HepG2 (cell line): ENCODE data around the gene GRIK4. TPM values are rescaled to one million over a fixed set of nuclear protein-coding genes. Genes with fewer than 3 reads are reported as not detected.

Experiments used
- ATAC-seq: fragments of 200-7000 bp; cut with Tn5 transposase; 3 replicates; pipeline ENCODE4 v1.9.1; 2020; ENCODE audit warnings: mild to moderate bottlenecking, moderate library complexity
- BruUV-seq: library from RNA; stranded (reverse); fragments of 400-500 nt; replicated peaks from 2 replicates; lab custom pipeline; 2021; lab: Mats Ljungman, UMichigan
- CTCF ChIA-PET: fragments of 300-600 bp; formaldehyde crosslinking; extraction: SDS; loops from one replicate; lab custom pipeline; 2021; ENCODE audit warnings: low total read pairs, inconsistent platforms, low intra/inter-chr PET ratio; lab: Yijun Ruan, JAX
- POLR2A ChIA-PET: fragments of 350-600 bp; sonication (Branson Sonifier 250); formaldehyde crosslinking; loops from one replicate; lab custom pipeline; 2020; ENCODE audit warnings: antibody characterized with exemption, inconsistent platforms; lab: Yijun Ruan, JAX
- DNase-seq: peaks from one replicate; pipeline ENCODE4 v3.0.0-alpha.2; 2015; ENCODE audit warnings: low spot score
- FAIRE-seq: peaks from 3 replicates; lab custom pipeline; 2011; peaks lifted over from hg19 to GRCh38; lab: Jason Lieb, UNC
- H2AFZ ChIP-seq: one replicate; pipeline ENCODE4 v1.6.1; 2011; ENCODE audit warnings: low read length, inconsistent platforms
- H3K27ac ChIP-seq: fragments of 300-600 bp; 3 replicates; pipeline ENCODE4 v1.8.0; 2011; ENCODE audit warnings: mixed run types, mild to moderate bottlenecking, mixed read lengths, low read length, inconsistent platforms; ENCODE audit not compliant: insufficient read depth; ENCODE audit errors: extremely low read length
- H3K27me3 ChIP-seq, 2 experiments: fragments of 200-600 bp in 1 of 2; 2 replicates in 1 of 2; 3 replicates in 1 of 2; pipeline versions ENCODE4 v1.6.0 to v1.8.0; 2011; ENCODE audit warnings: low read length in 2 of 2, mild to moderate bottlenecking in 2 of 2, moderate library complexity in 2 of 2, inconsistent platforms in 1 of 2; ENCODE audit not compliant: insufficient read depth in 2 of 2, control insufficient read depth in 1 of 2
- H3K36me3 ChIP-seq, 2 experiments: fragments of 200-600 bp in 1 of 2; replicated peaks in 1 of 2; 2 replicates in 1 of 2; 3 replicates in 1 of 2; pipeline versions ENCODE4 v1.5.1 to v1.8.0; 2011; ENCODE audit warnings: low read length in 2 of 2, inconsistent platforms in 1 of 2; ENCODE audit not compliant: insufficient read depth in 2 of 2, control insufficient read depth in 1 of 2
- H3K4me1 ChIP-seq: 2 replicates; pipeline ENCODE4 v1.5.1; 2012; ENCODE audit warnings: low read length, inconsistent platforms; ENCODE audit not compliant: insufficient read depth
- H3K4me2 ChIP-seq: 2 replicates; pipeline ENCODE4 v1.6.0; 2011; ENCODE audit warnings: low read depth, low read length, inconsistent platforms
- H3K4me3 ChIP-seq, 3 experiments: fragments of 200-600 bp in 1 of 3; sonication (generic), shearing (Covaris generic) in 1 of 3; replicated peaks in 1 of 3; 2 replicates each; pipeline ENCODE4 v1.5.1; 2011 to 2016; ENCODE audit warnings: low read length in 3 of 3, inconsistent platforms in 2 of 3, low read depth in 2 of 3, mild to moderate bottlenecking in 2 of 3, control low read depth in 1 of 3, mixed read lengths in 1 of 3; ENCODE audit not compliant: insufficient read depth in 1 of 3
- H3K79me2 ChIP-seq: one replicate; pipeline ENCODE4 v1.6.1; 2011; ENCODE audit warnings: low read length, inconsistent platforms; ENCODE audit not compliant: insufficient read depth
- H3K9ac ChIP-seq: 2 replicates; pipeline ENCODE4 v1.6.0; 2011; ENCODE audit warnings: mild to moderate bottlenecking, low read depth, low read length, inconsistent platforms; ENCODE audit not compliant: insufficient read depth
- H3K9me3 ChIP-seq: 2 replicates; pipeline ENCODE4 v1.5.1; 2012; ENCODE audit warnings: mild to moderate bottlenecking, low read length
- H4K20me1 ChIP-seq: 2 replicates; pipeline ENCODE4 v1.6.0; 2011; ENCODE audit warnings: inconsistent platforms, mild to moderate bottlenecking, low read length, moderate library complexity; ENCODE audit not compliant: insufficient read depth
- ATM ChIP-seq: fragments of 450-650 bp; IDR thresholded peaks from 2 replicates; pipeline ENCODE4 v1.7.1; 2017; ENCODE audit warnings: mild to moderate bottlenecking, borderline replicate concordance
- CAMTA2 ChIP-seq: sonication (generic); formaldehyde crosslinking; IDR thresholded peaks from 2 replicates; pipeline ENCODE4 v1.4.0; 2020; ENCODE audit warnings: mild to moderate bottlenecking, missing genetic modification reagents, borderline replicate concordance
- PAX8 ChIP-seq: sonication (generic); formaldehyde crosslinking; IDR thresholded peaks from 2 replicates; pipeline ENCODE4 v1.8.0; 2022; ENCODE audit warnings: mild to moderate bottlenecking, missing genetic modification reagents, borderline replicate concordance
- PBX2 ChIP-seq: IDR thresholded peaks from 2 replicates; pipeline ENCODE4 v1.6.1; 2016; ENCODE audit warnings: control low read depth
- SPEN ChIP-seq: sonication (generic); formaldehyde crosslinking; IDR thresholded peaks from 2 replicates; pipeline ENCODE4 v1.5.1; 2020; ENCODE audit warnings: low read depth, mild to moderate bottlenecking, missing genetic modification reagents
- SRY ChIP-seq: sonication (generic); formaldehyde crosslinking; IDR thresholded peaks from 2 replicates; pipeline ENCODE4 v1.8.0; 2022; ENCODE audit warnings: mild to moderate bottlenecking, missing genetic modification reagents
- U2AF2 ChIP-seq: fragments of 200-400 bp; formaldehyde crosslinking; IDR thresholded peaks from 2 replicates; pipeline ENCODE4 v1.6.1; 2017; ENCODE audit warnings: low read depth, mild to moderate bottlenecking, low read length
- ZKSCAN1 ChIP-seq: fragments of 150-350 bp; IDR thresholded peaks from 2 replicates; pipeline ENCODE4 v1.6.1; 2014; ENCODE audit warnings: low read length
- ZNF335 ChIP-seq: sonication (generic); formaldehyde crosslinking; IDR thresholded peaks from 2 replicates; pipeline ENCODE4 v1.4.0; 2020; ENCODE audit warnings: missing genetic modification reagents
- ZNF382 ChIP-seq: sonication (generic); formaldehyde crosslinking; IDR thresholded peaks from 2 replicates; pipeline ENCODE4 v1.5.0; 2020; ENCODE audit warnings: missing genetic modification reagents, mild to moderate bottlenecking, borderline replicate concordance
- ZNF556 ChIP-seq: sonication (generic); formaldehyde crosslinking; IDR thresholded peaks from 2 replicates; pipeline ENCODE4 v1.4.0; 2020; ENCODE audit warnings: mild to moderate bottlenecking, missing genetic modification reagents, borderline replicate concordance
- ZNF687 ChIP-seq: sonication (generic); formaldehyde crosslinking; IDR thresholded peaks from 2 replicates; pipeline ENCODE4 v1.5.1; 2020; ENCODE audit warnings: mild to moderate bottlenecking, missing genetic modification reagents, moderate library complexity
- WGBS: methylation state at CpG from one replicate; pipeline ENCODE4 v1.1.6; 2017; ENCODE audit warnings: low lambda C conversion rate; 5-methylcytosine and 5-hydroxymethylcytosine counted together
- in situ Hi-C: cut with HindIII; loops from 2 replicates; pipeline ENCODE4 v1.10.0; 2017; ENCODE audit warnings: low pct_unique_long_range_greater_than_20kb; ENCODE audit not compliant: extremely low pct_ligation_motif_present
- intact Hi-C: fragments of 100-400 bp; cut with micrococcal nuclease; formaldehyde crosslinking; loops from one replicate; pipeline ENCODE4 v1.10.0; 2022; ENCODE audit not compliant: unreplicated experiment
- polyA plus RNA-seq, 8 experiments: library from polyadenylated mRNA; depleted of rRNA in 3 of 8; stranded (reverse) in 7 of 8; unstranded in 1 of 8; fragments of >200 nt; fragmentation: Illumina TruSeq in 4 of 8; extraction: Trizol in 4 of 8; gene quantifications; 2 replicates each; pipeline versions ENCODE4 v1.2.1 to v1.2.3, GENCODE V29; 2011 to 2016; ENCODE audit warnings: low read depth in 4 of 8, missing spikeins in 1 of 8, mixed read lengths in 1 of 8; ENCODE audit not compliant: insufficient read depth in 1 of 8
- total RNA-seq, 5 experiments: library from RNA; depleted of rRNA; stranded (reverse); fragments of >200 nt; fragmentation: Illumina TruSeq; extraction: Trizol; gene quantifications; 2 replicates each; pipeline ENCODE4 v1.2.3, GENCODE V29; 2016; ENCODE audit warnings: low read depth in 1 of 5
- TF ChIP-seq, protein P1 (sequence below): sonication (generic); formaldehyde crosslinking; IDR thresholded peaks from 2 replicates; pipeline ENCODE4 v1.5.0; 2020; ENCODE audit warnings: mild to moderate bottlenecking, missing genetic modification reagents

Gene GRIK4
- total and polyA plus RNA-seq, 2 of the 13 experiments (the other 11 are each of a cell fraction or from before 2014, with no cell fraction given): 0.04 to 0.07 TPM

- TF ChIP-seq PAX8 (CRISPR knock-in tag) (no peak), ATM (no peak), SRY (no peak)
These were observed 372.8 kb downstream of the GRIK4 start (continued) for GRCh38 chr11:120884154-120885020.

GRCh38 chr11:120890609-120891320 lies 379.2 kb downstream of the GRIK4 start:
- intact Hi-C loops (no loop called here), in situ Hi-C loops (no loop called here)
- peaks cover 0 to 6% of the 10 kb centered on the region in 2 experiments; a peak in 1 of 5 replicates for H3K27me3 ChIP-seq
- H4K20me1 ChIP-seq: no peaks in the 10 kb centered on the region
- 22% methylated on average over 5 of the region's 7 CpGs for WGBS
- FAIRE-seq (no peak), ATAC-seq (no peak), DNase-seq (no peak)
- H2AFZ ChIP-seq: no peak overlapping the region
- no peak overlapping the region for H3K4me3 ChIP-seq
- H3K4me2 ChIP-seq: no peak overlapping the region
- H3K79me2 ChIP-seq: no peaks in the 10 kb centered on the region
- no peak overlapping the region for H3K9ac ChIP-seq
- no peaks in the 10 kb centered on the region for H3K9me3 ChIP-seq
- H3K4me1 ChIP-seq: peaks cover 29% of the 10 kb centered on the region
- H3K27ac ChIP-seq: no peak overlapping the region
- POLR2A ChIA-PET: no interaction called here
- BruUV-seq: no TSS peak
- CTCF ChIA-PET: no interaction called here
- H3K36me3 ChIP-seq: no peaks in the 10 kb centered on the region
- TF ChIP-seq, protein P1, sequence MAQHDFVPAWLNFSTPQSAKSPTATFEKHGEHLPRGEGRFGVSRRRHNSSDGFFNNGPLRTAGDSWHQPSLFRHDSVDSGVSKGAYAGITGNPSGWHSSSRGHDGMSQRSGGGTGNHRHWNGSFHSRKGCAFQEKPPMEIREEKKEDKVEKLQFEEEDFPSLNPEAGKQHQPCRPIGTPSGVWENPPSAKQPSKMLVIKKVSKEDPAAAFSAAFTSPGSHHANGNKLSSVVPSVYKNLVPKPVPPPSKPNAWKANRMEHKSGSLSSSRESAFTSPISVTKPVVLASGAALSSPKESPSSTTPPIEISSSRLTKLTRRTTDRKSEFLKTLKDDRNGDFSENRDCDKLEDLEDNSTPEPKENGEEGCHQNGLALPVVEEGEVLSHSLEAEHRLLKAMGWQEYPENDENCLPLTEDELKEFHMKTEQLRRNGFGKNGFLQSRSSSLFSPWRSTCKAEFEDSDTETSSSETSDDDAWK (CRISPR knock-in tag): no peak
- no peak for TF ChIP-seq U2AF2
- no peak for TF ChIP-seq SPEN (CRISPR knock-in tag)
- no peak for TF ChIP-seq ZNF335 (CRISPR knock-in tag)
- no peak for TF ChIP-seq ZNF556 (CRISPR knock-in tag)
- no peak for TF ChIP-seq CAMTA2 (CRISPR knock-in tag)
- TF ChIP-seq PBX2: no peak
- no peak for TF ChIP-seq ZNF687 (CRISPR knock-in tag)
- no peak for TF ChIP-seq ZKSCAN1
- TF ChIP-seq ZNF382: no peak
